Heart left ventricle (tissue), 13 donors: Measurements from ENCODE around the gene RASA4B.

Experiments
- POLR2A ChIP-seq, 2 donors: fragments of 450-650 bp; IDR thresholded peaks; one replicate each; pipeline ENCODE4 v1.6.1; 2017; ENCODE audit warnings: antibody characterized with exemption in 2 of 2, mild to moderate bottlenecking in 2 of 2, moderate library complexity in 2 of 2
- TF ChIP-seq, protein P1 (sequence below), 12 donors: fragments of 200-600 bp; sonication (generic) in 4 of 12; IDR thresholded peaks; one replicate each; pipeline versions ENCODE4 v1.5.0 to v1.8.0; 2018 to 2022; ENCODE audit warnings: antibody characterized with exemption in 12 of 12, mild to moderate bottlenecking in 5 of 12
- donor health status: ischemic (EF 13 %, LVEDD 7.1; RV severe dilation, severe dysfunction).
- donor health status: DM: no; HTN: yes; CAD: no.
- donor health status: DM: no; HTN: no; CAD: no.
- donor health status: ischemic (EF 25% LVEDD 6.9; RV normal size, moderate dysfunction).
- donor health status: ischemic (EF 25% LVEDD 5.7; RV mildly dilated, moderate dysfunction).
- donor health status: ischemic (EF 35%, LVEDD 5.7; RV mildly dilated, moderate dysfunction).
- donor health status: nonischemic (EF 11% LVEDD 7.7; RV severe dilation, severe dysfunction).
- donor health status: DM: yes; HTN: yes; CAD: no.
- donor health status: PGD.
- donor health status: ischemic (EF 29% LVEDD 5.4; RV normal size, mild dysfunction).
- donor health status: nonischemic (EF 23%, LVEDD 6.1; RV moderate dilation, normal function).

DNA sequence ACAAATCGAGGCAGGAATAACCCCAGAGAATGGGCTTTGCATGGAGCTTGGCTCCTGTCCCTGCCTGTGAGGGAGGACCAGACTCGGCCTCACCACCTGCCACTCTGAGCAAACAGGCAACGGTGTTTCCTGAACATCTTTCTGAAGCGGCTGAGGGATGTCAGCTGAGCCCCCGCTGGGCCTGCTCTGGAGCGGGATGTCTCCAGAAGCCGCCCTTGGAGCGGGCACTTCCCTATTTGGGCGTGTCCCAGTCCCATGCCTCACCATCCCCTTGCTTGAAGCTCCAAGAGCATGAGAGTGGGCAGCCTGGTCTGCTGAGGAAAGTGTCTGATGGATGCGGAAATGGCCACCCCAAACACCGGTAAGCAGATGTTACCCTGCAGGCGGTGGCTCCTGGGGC is 63.1 kb downstream of the RASA4B start:
- TF ChIP-seq, protein P1, sequence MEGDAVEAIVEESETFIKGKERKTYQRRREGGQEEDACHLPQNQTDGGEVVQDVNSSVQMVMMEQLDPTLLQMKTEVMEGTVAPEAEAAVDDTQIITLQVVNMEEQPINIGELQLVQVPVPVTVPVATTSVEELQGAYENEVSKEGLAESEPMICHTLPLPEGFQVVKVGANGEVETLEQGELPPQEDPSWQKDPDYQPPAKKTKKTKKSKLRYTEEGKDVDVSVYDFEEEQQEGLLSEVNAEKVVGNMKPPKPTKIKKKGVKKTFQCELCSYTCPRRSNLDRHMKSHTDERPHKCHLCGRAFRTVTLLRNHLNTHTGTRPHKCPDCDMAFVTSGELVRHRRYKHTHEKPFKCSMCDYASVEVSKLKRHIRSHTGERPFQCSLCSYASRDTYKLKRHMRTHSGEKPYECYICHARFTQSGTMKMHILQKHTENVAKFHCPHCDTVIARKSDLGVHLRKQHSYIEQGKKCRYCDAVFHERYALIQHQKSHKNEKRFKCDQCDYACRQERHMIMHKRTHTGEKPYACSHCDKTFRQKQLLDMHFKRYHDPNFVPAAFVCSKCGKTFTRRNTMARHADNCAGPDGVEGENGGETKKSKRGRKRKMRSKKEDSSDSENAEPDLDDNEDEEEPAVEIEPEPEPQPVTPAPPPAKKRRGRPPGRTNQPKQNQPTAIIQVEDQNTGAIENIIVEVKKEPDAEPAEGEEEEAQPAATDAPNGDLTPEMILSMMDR (IDR thresholded peaks at IDR 0.05): no peak
- TF ChIP-seq POLR2A (IDR thresholded peaks at IDR 0.05): no peak
